Measurements from ENCODE around the gene SPAG17. TPM values are rescaled to one million over a fixed set of nuclear protein-coding genes. Genes with fewer than 3 reads are reported as not detected.

SPAG17 gene
- polyA plus RNA-seq, 1 donor from 2014 or later = 0.25 TPM

DNA sequence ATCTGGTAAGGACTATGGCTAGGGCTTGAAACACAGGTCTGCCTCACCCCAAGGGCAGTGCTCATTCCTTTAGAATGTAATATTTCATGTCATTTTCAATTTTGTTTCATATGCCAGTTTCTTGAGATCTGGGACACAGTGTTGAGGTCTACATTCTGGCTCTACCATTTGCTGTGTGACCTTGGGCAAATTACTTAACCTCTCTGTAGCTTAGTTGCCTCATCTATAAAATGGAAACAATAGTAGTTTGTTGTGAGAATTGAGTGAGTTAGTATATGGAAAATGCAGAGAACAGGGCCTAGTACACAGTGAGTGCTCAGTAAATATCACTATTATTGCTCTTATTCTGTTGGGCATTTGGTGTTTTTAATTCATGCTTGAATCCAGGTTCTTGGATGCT lies 171.1 kb downstream of the SPAG17 start:
- H3K79me2 ChIP-seq (replicated peaks; ENCODE audit: insufficient read depth, low read length) = no peaks in the 10 kb centered on the region
- no peaks in the 10 kb centered on the region for H3K36me3 ChIP-seq (ENCODE audit: insufficient read depth, low read length)
- H4K20me1 ChIP-seq (ENCODE audit: insufficient read depth) = no peaks in the 10 kb centered on the region
- H3K9me3 ChIP-seq (ENCODE audit: low read length) = no peaks in the 10 kb centered on the region
- no peak overlapping the region for H3K4me2 ChIP-seq (ENCODE audit: low read length)
- H3K9me2 ChIP-seq (ENCODE audit: insufficient read depth, low read length) = no peaks in the 10 kb centered on the region
- no peaks in the 10 kb centered on the region for H3F3A ChIP-seq (ENCODE audit: insufficient read depth, low read length, poor library complexity, severe bottlenecking)
- H3K27me3 ChIP-seq (ENCODE audit: insufficient read depth, low read depth, low read length) = no peaks in the 10 kb centered on the region
- no peak overlapping the region for H3K9ac ChIP-seq (ENCODE audit: low read length)
- no peak overlapping the region for H2AFZ ChIP-seq (ENCODE audit: low read depth, low read length)
- H3K4me3 ChIP-seq (ENCODE audit: low read length) = no peak overlapping the region
- TF ChIP-seq POLR2AphosphoS5 (IDR thresholded peaks at IDR 0.05) (no peak), EP300 (conservative IDR thresholded peaks at IDR 0.05; ENCODE audit: poor library complexity, severe bottlenecking) (no peak), EZH2 (IDR thresholded peaks at IDR 0.05; ENCODE audit: borderline replicate concordance, insufficient read depth, low read length, poor library complexity, severe bottlenecking) (no peak), RAD21 (conservative IDR thresholded peaks at IDR 0.05) (no peak), MXI1 (conservative IDR thresholded peaks at IDR 0.05; ENCODE audit: poor library complexity, severe bottlenecking) (no peak), TAF1 (IDR thresholded peaks at IDR 0.05; ENCODE audit: low read depth) (no peak), SMC3 (conservative IDR thresholded peaks at IDR 0.05; ENCODE audit: poor library complexity) (no peak)
- TF ChIP-seq, protein P1, sequence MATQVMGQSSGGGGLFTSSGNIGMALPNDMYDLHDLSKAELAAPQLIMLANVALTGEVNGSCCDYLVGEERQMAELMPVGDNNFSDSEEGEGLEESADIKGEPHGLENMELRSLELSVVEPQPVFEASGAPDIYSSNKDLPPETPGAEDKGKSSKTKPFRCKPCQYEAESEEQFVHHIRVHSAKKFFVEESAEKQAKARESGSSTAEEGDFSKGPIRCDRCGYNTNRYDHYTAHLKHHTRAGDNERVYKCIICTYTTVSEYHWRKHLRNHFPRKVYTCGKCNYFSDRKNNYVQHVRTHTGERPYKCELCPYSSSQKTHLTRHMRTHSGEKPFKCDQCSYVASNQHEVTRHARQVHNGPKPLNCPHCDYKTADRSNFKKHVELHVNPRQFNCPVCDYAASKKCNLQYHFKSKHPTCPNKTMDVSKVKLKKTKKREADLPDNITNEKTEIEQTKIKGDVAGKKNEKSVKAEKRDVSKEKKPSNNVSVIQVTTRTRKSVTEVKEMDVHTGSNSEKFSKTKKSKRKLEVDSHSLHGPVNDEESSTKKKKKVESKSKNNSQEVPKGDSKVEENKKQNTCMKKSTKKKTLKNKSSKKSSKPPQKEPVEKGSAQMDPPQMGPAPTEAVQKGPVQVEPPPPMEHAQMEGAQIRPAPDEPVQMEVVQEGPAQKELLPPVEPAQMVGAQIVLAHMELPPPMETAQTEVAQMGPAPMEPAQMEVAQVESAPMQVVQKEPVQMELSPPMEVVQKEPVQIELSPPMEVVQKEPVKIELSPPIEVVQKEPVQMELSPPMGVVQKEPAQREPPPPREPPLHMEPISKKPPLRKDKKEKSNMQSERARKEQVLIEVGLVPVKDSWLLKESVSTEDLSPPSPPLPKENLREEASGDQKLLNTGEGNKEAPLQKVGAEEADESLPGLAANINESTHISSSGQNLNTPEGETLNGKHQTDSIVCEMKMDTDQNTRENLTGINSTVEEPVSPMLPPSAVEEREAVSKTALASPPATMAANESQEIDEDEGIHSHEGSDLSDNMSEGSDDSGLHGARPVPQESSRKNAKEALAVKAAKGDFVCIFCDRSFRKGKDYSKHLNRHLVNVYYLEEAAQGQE (IDR thresholded peaks at IDR 0.05; ENCODE audit: borderline replicate concordance) = no peak
- TF ChIP-seq, protein P2, sequence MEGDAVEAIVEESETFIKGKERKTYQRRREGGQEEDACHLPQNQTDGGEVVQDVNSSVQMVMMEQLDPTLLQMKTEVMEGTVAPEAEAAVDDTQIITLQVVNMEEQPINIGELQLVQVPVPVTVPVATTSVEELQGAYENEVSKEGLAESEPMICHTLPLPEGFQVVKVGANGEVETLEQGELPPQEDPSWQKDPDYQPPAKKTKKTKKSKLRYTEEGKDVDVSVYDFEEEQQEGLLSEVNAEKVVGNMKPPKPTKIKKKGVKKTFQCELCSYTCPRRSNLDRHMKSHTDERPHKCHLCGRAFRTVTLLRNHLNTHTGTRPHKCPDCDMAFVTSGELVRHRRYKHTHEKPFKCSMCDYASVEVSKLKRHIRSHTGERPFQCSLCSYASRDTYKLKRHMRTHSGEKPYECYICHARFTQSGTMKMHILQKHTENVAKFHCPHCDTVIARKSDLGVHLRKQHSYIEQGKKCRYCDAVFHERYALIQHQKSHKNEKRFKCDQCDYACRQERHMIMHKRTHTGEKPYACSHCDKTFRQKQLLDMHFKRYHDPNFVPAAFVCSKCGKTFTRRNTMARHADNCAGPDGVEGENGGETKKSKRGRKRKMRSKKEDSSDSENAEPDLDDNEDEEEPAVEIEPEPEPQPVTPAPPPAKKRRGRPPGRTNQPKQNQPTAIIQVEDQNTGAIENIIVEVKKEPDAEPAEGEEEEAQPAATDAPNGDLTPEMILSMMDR (IDR thresholded peaks at IDR 0.05; ENCODE audit: poor library complexity, severe bottlenecking) = no peak
- no peak overlapping the region for H3K27ac ChIP-seq (ENCODE audit: low read length)

DNA sequence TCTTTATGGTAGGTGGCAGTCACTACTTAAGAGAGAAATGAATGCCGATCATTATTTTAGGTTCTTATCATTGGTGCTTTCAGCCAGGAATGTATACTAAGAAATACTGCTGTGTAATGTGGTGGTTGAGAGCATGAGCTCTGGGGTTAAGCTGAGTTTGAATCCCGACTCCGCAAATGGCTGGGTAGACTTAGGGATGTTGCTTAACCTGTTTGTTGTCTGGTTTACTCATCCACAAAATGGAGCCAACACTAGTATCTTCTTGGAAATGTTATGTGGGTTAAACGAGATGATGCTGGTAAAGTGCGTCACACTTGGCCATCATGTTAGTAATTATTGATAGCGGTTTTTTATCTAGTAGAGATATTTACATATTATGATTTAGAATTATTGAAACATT lies 171.7 kb downstream of the SPAG17 start:
- no peaks in the 10 kb centered on the region for H3K79me2 ChIP-seq (replicated peaks; ENCODE audit: insufficient read depth, low read length)
- TF ChIP-seq EZH2 (IDR thresholded peaks at IDR 0.05; ENCODE audit: borderline replicate concordance, insufficient read depth, low read length, poor library complexity, severe bottlenecking) (no peak), TAF1 (IDR thresholded peaks at IDR 0.05; ENCODE audit: low read depth) (no peak), EP300 (conservative IDR thresholded peaks at IDR 0.05; ENCODE audit: poor library complexity, severe bottlenecking) (no peak), MXI1 (conservative IDR thresholded peaks at IDR 0.05; ENCODE audit: poor library complexity, severe bottlenecking) (no peak), SMC3 (conservative IDR thresholded peaks at IDR 0.05; ENCODE audit: poor library complexity) (no peak), RAD21 (conservative IDR thresholded peaks at IDR 0.05) (no peak), POLR2AphosphoS5 (IDR thresholded peaks at IDR 0.05) (no peak)
- TF ChIP-seq, protein P2 (IDR thresholded peaks at IDR 0.05; ENCODE audit: poor library complexity, severe bottlenecking) = no peak
- TF ChIP-seq, protein P1 (IDR thresholded peaks at IDR 0.05; ENCODE audit: borderline replicate concordance) = no peak
- no peak overlapping the region for H3K27ac ChIP-seq (ENCODE audit: low read length)
- no peak overlapping the region for H2AFZ ChIP-seq (ENCODE audit: low read depth, low read length)
- no peaks in the 10 kb centered on the region for H4K20me1 ChIP-seq (ENCODE audit: insufficient read depth)
- no peaks in the 10 kb centered on the region for H3F3A ChIP-seq (ENCODE audit: insufficient read depth, low read length, poor library complexity, severe bottlenecking)
- no peak overlapping the region for H3K4me2 ChIP-seq (ENCODE audit: low read length)
- no peaks in the 10 kb centered on the region for H3K9me2 ChIP-seq (ENCODE audit: insufficient read depth, low read length)
- no peak overlapping the region for H3K4me3 ChIP-seq (ENCODE audit: low read length)
- H3K9ac ChIP-seq (ENCODE audit: low read length) = no peak overlapping the region
- no peaks in the 10 kb centered on the region for H3K36me3 ChIP-seq (ENCODE audit: insufficient read depth, low read length)
- no peaks in the 10 kb centered on the region for H3K9me3 ChIP-seq (ENCODE audit: low read length)
- H3K27me3 ChIP-seq (ENCODE audit: insufficient read depth, low read depth, low read length) = no peaks in the 10 kb centered on the region

All from neural cell (in vitro differentiated cells).